ENCODE data around the gene DESI1. TPM values are rescaled to one million over a fixed set of nuclear protein-coding genes. Genes with fewer than 3 reads are reported as not detected.
A peak's percentile ranks its signal among the peaks of the same experiment; 100 is the strongest.
"Not testable (repeated sequence)": the region's sequence is repeated elsewhere in the genome, so short reads cannot be mapped to it uniquely, and the experiment has no call there.

The DESI1 gene
- total RNA-seq, 1 donor from 2014 or later: 40.5 TPM

GRCh38 chr22:41636467-41636866 is 15.6 kb upstream of the DESI1 start:
- no peak for ATAC-seq
- no peak for DNase-seq (ENCODE audit: low spot score)

- not testable (repeated sequence) for DNase-seq (ENCODE audit: low spot score); ATAC-seq
These were observed 13.8 kb upstream of the DESI1 start for GRCh38 chr22:41634610-41635009.

- not testable (repeated sequence) for DNase-seq (ENCODE audit: low spot score); ATAC-seq
These were observed 10.8 kb upstream of the DESI1 start for GRCh38 chr22:41631615-41632014.

GRCh38 chr22:41631115-41631514 is 10.3 kb upstream of the DESI1 start:
- not testable (repeated sequence) for ATAC-seq; DNase-seq (ENCODE audit: low spot score)

- ATAC-seq: no peak
- DNase-seq (ENCODE audit: low spot score): no peak
These were observed 4.7 kb upstream of the DESI1 start for GRCh38 chr22:41625577-41625976.

GRCh38 chr22:41621911-41622179 is 1.0 kb upstream of the DESI1 start:
- no peak for ATAC-seq
- no peak for DNase-seq (ENCODE audit: low spot score)

- ATAC-seq: peak; percentile 90
- DNase-seq (ENCODE audit: low spot score): peak; percentile 100
These were observed 462 bp upstream of the DESI1 start, which contains the start of gene XRCC6 for GRCh38 chr22:41621099-41621910. Gene XRCC6 (plus strand): TSS chr22:41621295. CDS start chr22:41622005, 710 bp downstream.

- peak; percentile 31 for ATAC-seq
- peak; percentile 62 for DNase-seq (ENCODE audit: low spot score)
These were observed 759 bp downstream of the DESI1 start for GRCh38 chr22:41619979-41620588.

GRCh38 chr22:41613456-41613855 is 7.4 kb downstream of the DESI1 start:
- ATAC-seq (peak; percentile 95), DNase-seq (ENCODE audit: low spot score) (peak; percentile 83)

- DNase-seq (ENCODE audit: low spot score): no peak
- ATAC-seq: peak; percentile 3
These were observed 8.1 kb downstream of the DESI1 start for GRCh38 chr22:41612603-41613306.

- DNase-seq (ENCODE audit: low spot score) (no peak), ATAC-seq (peak; percentile 60)
These were observed 12.5 kb downstream of the DESI1 start for GRCh38 chr22:41608386-41608785.

GRCh38 chr22:41603873-41604332 is 16.9 kb downstream of the DESI1 start:
- ATAC-seq (no peak), DNase-seq (ENCODE audit: low spot score) (no peak)

- ATAC-seq (no peak), DNase-seq (ENCODE audit: low spot score) (no peak)
These were observed 19.9 kb downstream of the DESI1 start for GRCh38 chr22:41600976-41601375.

GRCh38 chr22:41598891-41599635 is 21.8 kb downstream of the DESI1 start:
- no peak for ATAC-seq
- DNase-seq (ENCODE audit: low spot score): no peak

GRCh38 chr22:41598081-41598480 is 22.8 kb downstream of the DESI1 start:
- ATAC-seq: no peak
- DNase-seq (ENCODE audit: low spot score): no peak

GRCh38 chr22:41597635-41597953 is 23.2 kb downstream of the DESI1 start:
- no peak for ATAC-seq
- DNase-seq (ENCODE audit: low spot score): no peak

- DNase-seq (ENCODE audit: low spot score) (peak; percentile 65), ATAC-seq (peak; percentile 94)
These were observed 23.8 kb downstream of the DESI1 start for GRCh38 chr22:41596776-41597634.

- no peak for DNase-seq (ENCODE audit: low spot score)
- ATAC-seq: no peak
These were observed 25.1 kb downstream of the DESI1 start for GRCh38 chr22:41595703-41596102.

- ATAC-seq; DNase-seq (ENCODE audit: low spot score): not testable (repeated sequence)
These were observed 27.4 kb downstream of the DESI1 start for GRCh38 chr22:41593336-41593960.

Data from left lobe of liver (tissue), 2 donors.